Mesenteric fat pad (tissue), 1 donor: ENCODE results near the gene BICRAL. TPM values are rescaled to one million over a fixed set of nuclear protein-coding genes. Genes with fewer than 3 reads are reported as not detected.
"Not testable (repeated sequence)": the region's sequence is repeated elsewhere in the genome, so short reads cannot be mapped to it uniquely, and the experiment has no call there.

ENCODE experiments used
- DNase-seq: peaks from one replicate; pipeline ENCODE4 v3.0.0-alpha.2; 2020; ENCODE audit warnings: low spot score
- total RNA-seq: library from RNA; stranded (reverse); fragmentation: NEBNext Ultra II Directional; extraction: Animal tissue kit (Norgen Biotek cat#: 25700); gene quantifications from one replicate; pipeline ENCODE4 v1.2.1, GENCODE V29; 2021
- donor health status: DM: yes; HTN: yes; CAD: no.

The BICRAL gene
- total RNA-seq, 1 donor from 2014 or later = 12.5 TPM

DNA sequence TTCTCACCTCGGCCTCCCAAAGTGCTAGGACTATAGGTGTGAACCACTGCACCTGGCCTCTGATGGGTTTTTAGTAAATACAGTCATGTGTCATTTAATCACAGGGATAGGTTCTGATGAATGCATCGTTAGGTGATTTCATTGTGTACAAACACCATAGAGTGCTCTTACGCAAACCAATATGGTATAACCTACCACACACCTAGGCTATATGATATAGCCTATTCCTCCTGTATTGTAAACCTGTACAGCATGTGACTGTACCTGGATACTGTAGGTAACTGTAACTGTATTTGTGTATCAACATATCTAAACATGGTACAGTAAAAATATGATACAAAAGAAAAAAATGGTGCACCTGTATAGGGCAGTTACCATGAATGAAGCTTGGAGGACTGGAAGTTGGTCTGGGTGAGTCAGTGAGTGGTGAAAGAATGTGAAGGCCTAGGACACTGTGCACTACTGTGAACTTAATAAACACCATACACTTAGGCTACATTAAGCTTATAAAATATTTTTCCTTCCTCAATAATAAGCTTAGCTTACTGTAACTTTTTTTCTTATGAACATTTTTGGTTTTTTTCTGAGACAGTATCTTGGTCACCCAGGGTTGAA lies 10.0 kb downstream of the BICRAL start:
- no peak for DNase-seq

GRCh38 chr6:42795651-42796050 lies 13.8 kb downstream of the BICRAL start:
- no peak for DNase-seq

- no peak for DNase-seq
Observed at GRCh38 chr6:42796171-42796570, 14.3 kb downstream of the BICRAL start.

- not testable (repeated sequence) for DNase-seq
Observed at GRCh38 chr6:42797696-42798095, 15.8 kb downstream of the BICRAL start.

DNA sequence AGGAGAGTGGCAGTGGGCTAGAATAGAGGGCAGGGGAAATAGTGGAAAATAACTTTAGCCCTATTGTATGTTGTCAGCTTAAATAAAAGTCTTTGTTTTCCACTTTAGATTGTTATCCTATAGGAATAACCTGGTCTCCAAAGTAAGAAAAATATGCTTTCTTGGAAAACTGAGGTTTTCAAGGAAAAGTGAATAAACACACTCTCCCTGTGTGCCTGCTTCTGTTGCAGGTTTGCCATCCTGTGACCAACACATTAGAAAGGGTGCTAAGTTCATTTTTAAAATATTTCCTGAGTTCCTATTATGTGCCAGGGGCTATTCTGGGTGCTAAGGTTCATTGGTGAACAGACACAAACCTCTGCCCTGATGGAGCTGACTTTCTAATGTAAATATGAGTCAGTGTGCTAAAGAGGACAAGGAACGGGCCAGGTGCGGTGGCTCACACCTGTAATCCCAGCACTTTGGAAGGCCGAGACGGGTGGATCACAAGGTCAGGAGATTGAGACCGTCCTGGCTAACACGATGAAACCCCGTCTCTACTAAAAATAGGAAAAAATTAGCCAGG lies 23.5 kb downstream of the BICRAL start:
- no peak for DNase-seq

DNA sequence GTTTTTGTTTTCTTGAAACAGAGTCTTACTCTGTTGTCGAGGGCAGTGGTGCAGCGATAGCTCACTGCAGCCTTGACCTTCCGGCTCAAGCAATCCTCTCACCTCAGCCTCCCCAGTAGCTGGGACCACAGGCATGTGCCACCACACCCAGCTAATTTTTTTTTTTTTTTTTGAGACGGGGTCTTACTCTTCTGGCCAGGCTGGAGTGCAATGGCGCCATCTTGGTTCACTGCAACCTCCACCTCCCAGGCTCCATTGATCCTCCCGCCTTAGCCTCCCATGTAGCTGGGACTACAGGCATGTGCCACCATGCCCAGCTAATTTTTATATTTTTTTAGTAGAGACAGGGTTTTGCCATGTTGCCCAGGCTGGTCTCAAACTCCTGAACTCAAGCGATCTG lies 24.5 kb downstream of the BICRAL start:
- not testable (repeated sequence) for DNase-seq

- DNase-seq = no peak
Observed at GRCh38 chr6:42808492-42809483, 26.9 kb downstream of the BICRAL start.

- no peak for DNase-seq
Observed at GRCh38 chr6:42813074-42813645, 31.3 kb downstream of the BICRAL start.

DNA sequence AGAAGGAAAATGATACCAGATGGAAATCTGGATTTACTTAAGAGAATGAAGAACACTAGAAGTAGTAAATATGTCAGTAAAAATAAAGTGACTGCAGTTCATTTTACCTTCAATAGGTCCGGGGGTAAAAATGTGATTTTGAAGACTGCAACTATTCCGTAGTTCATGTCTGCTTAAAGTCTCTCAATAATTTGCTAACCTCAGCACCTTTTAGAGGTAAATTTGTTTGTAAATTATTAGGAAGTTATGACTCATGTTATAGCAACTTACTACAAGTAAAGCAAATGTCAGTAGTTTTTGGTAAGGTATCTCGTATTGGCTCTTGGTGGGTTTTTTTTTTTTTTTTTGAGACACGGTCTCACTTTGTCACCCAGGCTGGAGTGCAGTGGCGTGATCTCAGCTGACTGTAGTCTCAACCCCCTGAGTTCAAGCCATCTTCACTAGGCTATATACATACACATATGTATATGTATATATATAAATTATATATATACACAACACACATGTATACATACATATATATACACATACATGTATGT lies 32.1 kb downstream of the BICRAL start:
- DNase-seq = no peak

DNA sequence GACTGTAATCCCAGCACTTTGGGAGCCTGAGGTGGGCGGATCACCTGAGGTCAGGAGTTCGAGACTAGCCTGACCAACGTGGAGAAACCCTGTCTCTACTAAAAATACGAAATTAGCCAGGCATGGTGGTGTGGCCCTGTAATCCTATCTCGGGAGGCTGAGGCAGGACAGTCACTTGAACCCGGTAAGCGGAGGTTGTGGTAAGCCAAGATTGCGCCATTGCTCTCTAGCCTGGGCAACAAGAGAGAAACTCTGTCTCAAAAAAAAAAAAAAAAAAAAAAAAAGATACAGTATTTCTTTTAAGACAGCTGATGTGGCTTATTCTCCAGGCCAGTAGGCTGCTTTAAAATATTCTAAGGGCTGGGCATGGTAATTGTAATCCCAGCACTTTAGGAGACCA lies 33.9 kb downstream of the BICRAL start:
- DNase-seq = not testable (repeated sequence)

GRCh38 chr6:42817907-42818306 lies 36.1 kb downstream of the BICRAL start:
- no peak for DNase-seq

DNA sequence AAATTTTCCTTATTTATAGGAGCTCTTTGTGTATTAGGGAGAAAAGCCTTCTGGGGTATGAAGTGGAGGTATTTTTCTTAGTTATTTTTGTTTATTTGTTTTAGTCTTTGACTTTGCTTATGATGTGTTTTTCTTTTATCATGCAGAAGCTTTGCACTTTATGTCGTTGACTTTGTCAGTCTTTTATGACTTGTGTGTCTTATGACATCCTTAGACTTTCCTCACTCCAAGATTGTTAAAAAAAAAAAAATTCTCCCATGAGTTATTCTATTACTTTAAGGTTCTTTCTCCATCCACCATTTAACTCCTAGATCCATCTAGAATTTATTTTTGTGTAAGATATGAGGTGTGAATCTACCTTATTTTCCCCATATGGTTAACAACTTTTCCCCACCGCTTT lies 36.6 kb downstream of the BICRAL start:
- no peak for DNase-seq

GRCh38 chr6:42818878-42819277 lies 37.0 kb downstream of the BICRAL start:
- DNase-seq = no peak

GRCh38 chr6:42819803-42820511 lies 38.1 kb downstream of the BICRAL start:
- no peak for DNase-seq

DNA sequence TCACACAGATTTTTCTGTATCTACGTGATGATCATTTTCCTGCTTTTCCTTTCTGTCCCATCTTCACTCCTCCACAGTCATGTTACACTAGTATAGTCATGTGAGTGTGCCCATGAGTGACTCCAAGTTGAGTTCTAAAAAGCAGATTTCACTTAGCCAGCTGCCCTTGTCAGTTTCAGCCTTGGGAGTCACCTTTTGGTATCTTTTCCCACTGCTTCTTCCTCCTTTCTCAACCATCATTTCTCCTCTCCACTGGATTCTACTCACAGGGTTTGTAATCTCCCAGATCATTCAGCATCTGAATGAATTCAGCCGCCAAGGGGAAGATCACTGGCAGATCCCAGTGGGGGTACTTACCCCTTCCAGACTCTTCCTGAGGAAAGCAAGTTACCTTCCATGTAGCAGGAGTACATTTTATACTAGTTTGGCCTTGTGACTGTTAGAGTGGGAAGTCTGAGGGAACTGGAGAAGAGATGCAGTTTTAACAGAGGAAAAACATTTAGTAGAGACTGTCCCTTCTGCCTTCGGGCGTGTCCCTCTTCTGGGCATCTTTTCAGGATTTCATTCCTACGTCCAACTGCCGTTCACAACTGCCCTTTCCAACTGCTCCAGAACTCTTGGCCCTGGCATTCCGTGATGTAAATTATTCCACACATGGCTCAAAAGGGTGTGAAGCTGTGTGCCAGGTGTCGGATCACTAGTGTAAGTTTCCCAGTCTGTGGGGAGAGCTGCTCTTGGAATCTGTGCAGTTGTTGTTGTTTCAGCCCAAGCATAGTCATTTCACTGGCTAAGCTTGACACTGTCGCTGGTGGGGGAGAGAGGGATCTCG lies 38.9 kb downstream of the BICRAL start:
- no peak for DNase-seq

- no peak for DNase-seq
Observed at GRCh38 chr6:42821341-42821668, 39.5 kb downstream of the BICRAL start.

- no peak for DNase-seq
Observed at GRCh38 chr6:42821846-42822245, 40.0 kb downstream of the BICRAL start.

- DNase-seq = peak; percentile 26
Observed at GRCh38 chr6:42829561-42830092, 47.8 kb downstream of the BICRAL start.

DNA sequence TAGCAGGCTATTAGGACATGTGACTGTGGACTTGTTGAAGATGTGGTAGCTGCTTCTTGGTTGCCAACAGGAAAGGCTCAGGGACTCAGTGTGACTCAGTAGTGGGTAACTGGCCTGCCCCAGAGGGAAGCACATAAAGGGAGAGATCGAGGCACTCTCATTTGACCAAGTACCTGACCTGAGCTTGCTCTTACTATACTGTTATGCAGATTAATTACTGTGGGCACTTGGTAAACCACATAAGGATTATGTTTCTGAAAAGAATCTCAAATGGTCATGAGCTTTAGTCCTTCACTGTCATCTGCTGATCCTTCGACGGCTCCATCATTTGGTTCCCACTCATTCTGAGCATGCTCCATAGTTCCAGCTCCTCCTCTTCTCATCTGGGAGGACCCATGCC lies 49.4 kb downstream of the BICRAL start:
- DNase-seq = peak; percentile 2

DNA sequence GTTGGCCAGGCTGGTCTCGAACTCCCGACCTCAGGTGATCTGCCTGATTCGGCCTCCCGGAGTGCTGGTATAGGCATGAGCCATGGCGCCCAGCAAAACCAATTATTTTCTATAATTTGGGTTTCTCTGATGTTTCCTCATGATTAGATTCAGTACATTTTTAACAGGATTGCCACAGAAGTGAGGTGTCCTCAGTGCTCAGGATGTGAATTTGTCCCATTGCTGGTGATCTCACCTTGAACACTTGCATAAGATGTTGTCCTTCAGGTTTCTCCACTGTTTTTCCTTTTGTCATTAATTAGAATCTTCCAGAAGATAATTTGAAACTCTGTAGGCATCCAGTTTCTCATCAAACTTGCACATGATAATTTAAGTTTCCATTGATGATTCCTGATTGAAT lies 52.2 kb downstream of the BICRAL start:
- DNase-seq = no peak
